Upper lobe of left lung (tissue), 4 donors: ENCODE results near the gene INPP5K.

Experiments used
- CTCF ChIP-seq, 6 experiments: fragments of 450-650 bp in 4 of 6; fragments of 200-600 bp in 2 of 6; sonication (generic) in 2 of 6; IDR thresholded peaks; one replicate each; pipeline ENCODE4 v1.5.1; 2016 to 2019; ENCODE audit warnings: antibody characterized with exemption in 6 of 6
- EP300 ChIP-seq, 4 donors: sonication (generic); formaldehyde crosslinking; IDR thresholded peaks; one replicate each; pipeline ENCODE4 v1.5.1; 2017; ENCODE audit warnings: antibody characterized with exemption in 4 of 4, control low read depth in 2 of 4
- POLR2A ChIP-seq, 4 donors: fragments of 450-650 bp; IDR thresholded peaks; one replicate each; pipeline ENCODE4 v1.5.1; 2016 to 2017; ENCODE audit warnings: antibody characterized with exemption in 4 of 4, mild to moderate bottlenecking in 2 of 4

GRCh38 chr17:1562176-1562643, 45.8 kb upstream of the INPP5K start:
- no peak for TF ChIP-seq CTCF (IDR thresholded peaks at IDR 0.05)
- TF ChIP-seq POLR2A (IDR thresholded peaks at IDR 0.05), result no peak
- TF ChIP-seq EP300 (IDR thresholded peaks at IDR 0.05), result no peak
